CD4-positive, alpha-beta T cell (primary cell): ENCODE data around the gene FAM135A. TPM values are rescaled to one million over a fixed set of nuclear protein-coding genes. Genes with fewer than 3 reads are reported as not detected.

ENCODE experiments used
- ATAC-seq: fragments of 200-7000 bp; cut with Tn5 transposase; one replicate; pipeline ENCODE4 v1.10.0; 2022; ENCODE audit warnings: mild to moderate bottlenecking; ENCODE audit not compliant: poor library complexity
- CTCF ChIA-PET: fragments of 350-600 bp; sonication (Branson Sonifier 250); formaldehyde crosslinking; loops from one replicate; lab custom pipeline; 2021; ENCODE audit warnings: antibody characterized with exemption, inconsistent platforms; lab: Charles Lee
- POLR2A ChIA-PET: fragments of 350-600 bp; sonication (Branson Sonifier 250); formaldehyde crosslinking; loops from one replicate; lab custom pipeline; 2021; ENCODE audit warnings: antibody characterized with exemption, inconsistent platforms; lab: Charles Lee
- DNase-seq, 14 experiments: peaks; one replicate each; pipeline ENCODE4 v3.0.0-alpha.2; 2013 to 2020; ENCODE audit warnings: mixed read lengths in 2 of 14
- H3K27ac ChIP-seq, 2 donors: one replicate each; pipeline versions ENCODE4 v1.5.1 to v1.7.0; 2013; ENCODE audit warnings: low read length in 2 of 2, low read depth in 1 of 2, mild to moderate bottlenecking in 1 of 2
- H3K27me3 ChIP-seq, 2 experiments: 1 replicate in 1 of 2; 2 replicates in 1 of 2; pipeline versions ENCODE4 v1.6.1 to v1.7.0; 2013; ENCODE audit warnings: low read length in 2 of 2, control low read depth in 1 of 2, mild to moderate bottlenecking in 1 of 2, moderate library complexity in 1 of 2; ENCODE audit not compliant: insufficient read depth in 2 of 2, control insufficient read depth in 1 of 2
- H3K36me3 ChIP-seq: one replicate; pipeline ENCODE4 v1.6.1; 2013; ENCODE audit warnings: low read length, control low read depth; ENCODE audit not compliant: insufficient read depth
- H3K4me1 ChIP-seq: one replicate; pipeline ENCODE4 v1.6.1; 2013; ENCODE audit warnings: low read length, control low read depth; ENCODE audit not compliant: insufficient read depth
- H3K4me3 ChIP-seq: one replicate; pipeline ENCODE4 v1.5.1; 2013; ENCODE audit warnings: mild to moderate bottlenecking, low read length, moderate library complexity
- H3K9me3 ChIP-seq, 2 experiments: 1 replicate in 1 of 2; 2 replicates in 1 of 2; pipeline versions ENCODE4 v1.6.1 to v1.7.0; 2013; ENCODE audit warnings: low read length in 2 of 2, mild to moderate bottlenecking in 2 of 2, control low read depth in 1 of 2, moderate library complexity in 1 of 2; ENCODE audit not compliant: control insufficient read depth in 1 of 2, insufficient read depth in 1 of 2
- H3K27ac Mint-ChIP-seq: one replicate; pipeline ENCODE4 v1.8.0; 2020; ENCODE audit warnings: mixed read lengths
- H3K27me3 Mint-ChIP-seq: one replicate; pipeline ENCODE4 v1.8.0; 2021; ENCODE audit warnings: mixed read lengths
- H3K36me3 Mint-ChIP-seq: one replicate; pipeline ENCODE4 v1.8.0; 2021; ENCODE audit warnings: low read depth, mixed read lengths
- H3K4me1 Mint-ChIP-seq: one replicate; pipeline ENCODE4 v1.8.0; 2021; ENCODE audit warnings: low read depth, mixed read lengths
- H3K4me3 Mint-ChIP-seq: one replicate; pipeline ENCODE4 v1.8.0; 2020; ENCODE audit warnings: mild to moderate bottlenecking, mixed read lengths
- H3K9me3 Mint-ChIP-seq: one replicate; pipeline ENCODE4 v1.8.0; 2020; ENCODE audit warnings: mixed read lengths
- CTCF ChIP-seq: fragments of 200-600 bp; IDR thresholded peaks from one replicate; pipeline ENCODE4 v1.8.0; 2022; ENCODE audit warnings: antibody characterized with exemption, mild to moderate bottlenecking
- intact Hi-C, 2 experiments: fragments of 100-400 bp; cut with DNase I in 1 of 2; cut with micrococcal nuclease in 1 of 2; formaldehyde crosslinking; loops; one replicate each; pipeline versions ENCODE4 v1.15.1 to v1.9.0; 2023 to 2025; cut with DNase I, micrococcal nuclease
- total RNA-seq, 174 experiments: library from RNA in 2 of 174; stranded (reverse) in 2 of 174; gene quantifications; one replicate each; pipeline ENCODE4 v1.2.3 and lab custom pipeline; 2021 to 2026

Gene FAM135A
- total RNA-seq, 2 experiments from 2014 or later = 5.6 to 6.6 TPM

- no peak for TF ChIP-seq CTCF
- no peaks in the 10 kb centered on the region for H3K4me1 ChIP-seq
- H3K27ac ChIP-seq = no peak overlapping the region
- CTCF ChIA-PET = no interaction called here
- intact Hi-C loops = no loop called here
- POLR2A ChIA-PET = no interaction called here
- no peaks in the 10 kb centered on the region for H3K27me3 ChIP-seq
- no peaks in the 10 kb centered on the region for H3K36me3 ChIP-seq
- no peaks in the 10 kb centered on the region for H3K9me3 ChIP-seq
- Mint-ChIP-seq H3K36me3 (no peaks in the 10 kb centered on the region), H3K4me3 (no peak overlapping the region), H3K9me3 (no peaks in the 10 kb centered on the region), H3K4me1 (no peaks in the 10 kb centered on the region), H3K27ac (no peak overlapping the region), H3K27me3 (peaks cover 62% of the 10 kb centered on the region)
- H3K4me3 ChIP-seq = no peak overlapping the region
- ATAC-seq = no peak
- DNase-seq = no peak
Measured at GRCh38 chr6:70394518-70395300, 18.6 kb upstream of the FAM135A start.

GRCh38 chr6:70395301-70395672 is 18.0 kb upstream of the FAM135A start:
- H3K4me3 ChIP-seq = no peak overlapping the region
- intact Hi-C loops = no loop called here
- POLR2A ChIA-PET = no interaction called here
- no peak for TF ChIP-seq CTCF
- Mint-ChIP-seq H3K36me3 (no peaks in the 10 kb centered on the region), H3K9me3 (no peaks in the 10 kb centered on the region), H3K4me3 (no peak overlapping the region), H3K27me3 (peaks cover 63% of the 10 kb centered on the region), H3K4me1 (no peaks in the 10 kb centered on the region), H3K27ac (no peak overlapping the region)
- no peaks in the 10 kb centered on the region for H3K27me3 ChIP-seq
- H3K27ac ChIP-seq = no peak overlapping the region
- CTCF ChIA-PET = no interaction called here
- no peaks in the 10 kb centered on the region for H3K4me1 ChIP-seq
- H3K36me3 ChIP-seq = no peaks in the 10 kb centered on the region
- no peak for ATAC-seq
- DNase-seq = no peak
- no peaks in the 10 kb centered on the region for H3K9me3 ChIP-seq

GRCh38 chr6:70396163-70396562 is 17.1 kb upstream of the FAM135A start:
- Histone ChIP-seq H3K27ac (no peak overlapping the region), H3K4me1 (no peaks in the 10 kb centered on the region), H3K27me3 (no peaks in the 10 kb centered on the region), H3K36me3 (no peaks in the 10 kb centered on the region), H3K4me3 (no peak overlapping the region), H3K9me3 (no peaks in the 10 kb centered on the region)
- TF ChIP-seq CTCF = no peak
- H3K4me3 Mint-ChIP-seq = no peak overlapping the region
- CTCF ChIA-PET = no interaction called here
- no peak overlapping the region for H3K27ac Mint-ChIP-seq
- H3K9me3 Mint-ChIP-seq = no peaks in the 10 kb centered on the region
- peaks cover 64% of the 10 kb centered on the region for H3K27me3 Mint-ChIP-seq
- no peaks in the 10 kb centered on the region for H3K36me3 Mint-ChIP-seq
- ATAC-seq = no peak
- no peak for DNase-seq
- intact Hi-C loops = no loop called here
- POLR2A ChIA-PET = no interaction called here
- no peaks in the 10 kb centered on the region for H3K4me1 Mint-ChIP-seq
